ENCODE measurements around the gene OR11L1. TPM values are rescaled to one million over a fixed set of nuclear protein-coding genes. Genes with fewer than 3 reads are reported as not detected.

Gene OR11L1
- total RNA-seq, 1 donor from 2014 or later: not detected

DNA sequence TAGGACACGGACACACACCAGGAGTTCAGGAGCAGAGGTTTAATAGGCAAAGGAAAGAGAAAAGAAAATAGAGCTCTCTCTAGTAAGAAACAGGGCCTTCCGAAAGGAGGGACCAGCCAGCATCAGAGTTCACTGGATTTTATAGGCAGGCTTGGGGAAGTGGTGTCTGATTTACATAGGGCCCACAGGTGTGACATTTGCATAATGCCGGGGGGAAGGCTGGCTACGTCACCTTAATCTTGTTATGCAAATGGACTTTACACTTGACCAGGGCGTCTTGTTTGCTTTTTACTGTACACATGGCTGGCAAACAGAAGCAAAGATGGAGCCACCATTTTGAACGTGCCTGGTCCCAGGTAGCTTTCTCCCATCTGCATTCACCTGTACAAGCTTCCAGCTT lies 17.7 kb downstream of the OR11L1 start, which contains the start of gene OR14A16:
TSS of gene OR14A16 (minus strand) at position 97 of the 400 bp plus-strand sequence. CDS start 8,390 bp downstream, outside the sequence.
- H3K4me1 ChIP-seq (ENCODE audit: control insufficient read depth in 3 of 3, insufficient read depth in 3 of 3, low read length in 3 of 3): no peaks in the 10 kb centered on the region
- H3K9ac ChIP-seq (ENCODE audit: low read depth in 1 of 3, low read length in 3 of 3): no peak within 1 kb of the TSS
- H3K4me3 ChIP-seq (ENCODE audit: low read length in 3 of 3): no peak within 1 kb of the TSS

DNA sequence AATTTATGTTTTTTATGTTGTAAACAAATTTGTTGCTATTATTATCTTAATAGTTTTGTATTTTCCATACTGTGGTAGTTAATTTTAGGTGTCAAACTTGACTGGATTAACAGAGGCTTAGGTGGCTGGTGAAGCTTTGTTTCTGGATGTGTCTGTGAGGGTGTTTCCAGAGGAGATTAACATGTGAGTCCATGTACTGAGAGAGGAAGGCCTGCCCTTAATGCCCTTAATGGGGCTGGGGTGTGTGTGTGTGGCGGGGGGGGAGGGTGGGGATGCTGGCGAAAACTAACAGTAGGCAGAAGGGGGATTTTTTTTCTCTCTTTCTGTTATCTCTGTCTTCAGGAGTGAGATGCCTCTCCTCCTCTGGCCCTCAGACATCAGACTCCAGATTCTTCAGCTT lies 19.6 kb downstream of the OR11L1 start:
- Histone ChIP-seq H3K4me1 (ENCODE audit: control insufficient read depth in 3 of 3, insufficient read depth in 3 of 3, low read length in 3 of 3) (no peaks in the 10 kb centered on the region), H3K36me3 (ENCODE audit: control insufficient read depth in 3 of 3, insufficient read depth in 3 of 3, low read length in 3 of 3) (no peaks in the 10 kb centered on the region), H3K4me3 (ENCODE audit: low read length in 3 of 3) (no peak overlapping the region), H3K9ac (ENCODE audit: low read depth in 1 of 3, low read length in 3 of 3) (no peak overlapping the region), H3K27me3 (ENCODE audit: control insufficient read depth in 3 of 3, insufficient read depth in 3 of 3, low read length in 3 of 3) (no peaks in the 10 kb centered on the region), H3K9me3 (ENCODE audit: control insufficient read depth in 3 of 3, low read length in 3 of 3) (no peaks in the 10 kb centered on the region), H3K27ac (ENCODE audit: low read depth, low read length) (no peak overlapping the region)

More for the DNA sequence above, 17.7 kb downstream of the OR11L1 start, which contains the start of gene OR14A16:
- Histone ChIP-seq H3K36me3 (ENCODE audit: control insufficient read depth in 3 of 3, insufficient read depth in 3 of 3, low read length in 3 of 3) (no peaks in the 10 kb centered on the region), H3K9me3 (ENCODE audit: control insufficient read depth in 3 of 3, low read length in 3 of 3) (no peaks in the 10 kb centered on the region), H3K27me3 (ENCODE audit: control insufficient read depth in 3 of 3, insufficient read depth in 3 of 3, low read length in 3 of 3) (no peaks in the 10 kb centered on the region), H3K27ac (ENCODE audit: low read depth, low read length) (no peak within 1 kb of the TSS)

DNA sequence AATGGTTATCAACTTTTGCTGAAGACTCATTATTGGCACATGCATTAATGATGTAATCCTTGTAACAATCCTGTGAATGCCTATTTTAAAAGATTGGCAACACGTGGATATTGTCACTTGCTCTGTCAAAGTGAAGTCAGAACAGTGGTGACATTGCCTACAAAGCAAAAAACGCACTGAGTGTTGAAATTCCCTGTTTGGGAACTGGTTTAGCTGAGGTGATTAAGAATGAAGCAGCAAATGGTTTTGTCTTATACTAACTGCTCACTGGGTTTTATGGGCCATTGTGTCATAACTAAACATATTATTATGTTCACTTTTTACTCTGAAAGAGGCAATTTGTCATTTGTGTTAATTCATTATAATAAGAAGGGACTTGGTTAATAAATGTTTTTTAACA lies 29.1 kb downstream of the OR11L1 start:
- no peaks in the 10 kb centered on the region for H3K27me3 ChIP-seq (ENCODE audit: control insufficient read depth in 3 of 3, insufficient read depth in 3 of 3, low read length in 3 of 3)
- H3K36me3 ChIP-seq (ENCODE audit: control insufficient read depth in 3 of 3, insufficient read depth in 3 of 3, low read length in 3 of 3): no peaks in the 10 kb centered on the region
- H3K27ac ChIP-seq (ENCODE audit: low read depth, low read length): no peak overlapping the region
- no peak overlapping the region for H3K4me3 ChIP-seq (ENCODE audit: low read length in 3 of 3)
- H3K9me3 ChIP-seq (ENCODE audit: control insufficient read depth in 3 of 3, low read length in 3 of 3): no peaks in the 10 kb centered on the region
- H3K4me1 ChIP-seq (ENCODE audit: control insufficient read depth in 3 of 3, insufficient read depth in 3 of 3, low read length in 3 of 3): no peaks in the 10 kb centered on the region
- no peak overlapping the region for H3K9ac ChIP-seq (ENCODE audit: low read depth in 1 of 3, low read length in 3 of 3)

DNA sequence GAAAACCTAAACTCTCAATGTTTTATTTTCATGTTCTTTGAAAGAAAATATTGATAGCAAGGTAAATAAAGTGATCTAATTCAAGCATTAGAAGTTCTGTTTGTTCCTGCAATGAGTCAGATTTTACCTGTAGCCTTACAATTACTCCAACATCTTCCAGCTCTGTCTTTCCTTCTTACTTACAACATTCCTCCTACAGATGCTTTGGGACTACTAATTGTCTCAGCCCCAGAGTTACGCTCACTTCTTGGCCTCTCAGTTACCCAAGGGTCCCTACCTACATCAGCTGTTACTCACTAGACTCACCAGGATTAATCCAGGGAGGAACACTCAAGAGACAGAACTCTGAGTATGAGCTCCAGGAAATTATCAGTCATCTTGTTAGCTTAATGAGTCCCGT lies 44.2 kb downstream of the OR11L1 start:
- Histone ChIP-seq H3K27me3 (ENCODE audit: control insufficient read depth in 3 of 3, insufficient read depth in 3 of 3, low read length in 3 of 3) (no peaks in the 10 kb centered on the region), H3K36me3 (ENCODE audit: control insufficient read depth in 3 of 3, insufficient read depth in 3 of 3, low read length in 3 of 3) (no peaks in the 10 kb centered on the region), H3K9ac (ENCODE audit: low read depth in 1 of 3, low read length in 3 of 3) (no peak overlapping the region), H3K27ac (ENCODE audit: low read depth, low read length) (no peak overlapping the region), H3K4me1 (ENCODE audit: control insufficient read depth in 3 of 3, insufficient read depth in 3 of 3, low read length in 3 of 3) (no peaks in the 10 kb centered on the region), H3K4me3 (ENCODE audit: low read length in 3 of 3) (no peak overlapping the region), H3K9me3 (ENCODE audit: control insufficient read depth in 3 of 3, low read length in 3 of 3) (no peaks in the 10 kb centered on the region)

Other genes with a start within 250 kb of the OR11L1 start
- not detected for gene OR2G3, start 236.3 kb downstream of the OR11L1 start, total RNA-seq
- gene OR13G1, start 162.2 kb downstream of the OR11L1 start, total RNA-seq: not detected
- not detected for gene OR6F1, start 125.2 kb downstream of the OR11L1 start, total RNA-seq
- gene OR14K1, start 103.3 kb downstream of the OR11L1 start, total RNA-seq: 0.52 TPM
- not detected for gene OR14A2, start 93.8 kb downstream of the OR11L1 start, total RNA-seq
- not detected for gene OR1C1, start 81.3 kb downstream of the OR11L1 start, total RNA-seq
- gene OR14A16, start 17.8 kb downstream of the OR11L1 start, total RNA-seq: not detected
- gene TRIM58, start 15.3 kb upstream of the OR11L1 start, total RNA-seq: 5.2 TPM
- gene OR2W3, start 53.7 kb upstream of the OR11L1 start, total RNA-seq: 2.1 TPM
- not detected for gene OR2T8, start 78.4 kb upstream of the OR11L1 start, total RNA-seq
- not detected for gene OR2AJ1, start 83.0 kb upstream of the OR11L1 start, total RNA-seq
- gene OR2L8, start 107.0 kb upstream of the OR11L1 start, total RNA-seq: not detected
- gene OR2AK2, start 123.3 kb upstream of the OR11L1 start, total RNA-seq: not detected
- not detected for gene OR2L5, start 171.8 kb upstream of the OR11L1 start, total RNA-seq
- not detected for gene OR2L2, start 188.2 kb upstream of the OR11L1 start, total RNA-seq
- not detected for gene OR2L3, start 204.9 kb upstream of the OR11L1 start, total RNA-seq

All from skeletal muscle tissue (tissue), 4 donors.